K562 (cell line): ENCODE results near the gene SLC30A9. TPM values are rescaled to one million over a fixed set of nuclear protein-coding genes. Genes with fewer than 3 reads are reported as not detected.

Source experiments
- ATAC-seq: fragments of 200-7000 bp; cut with Tn5 transposase; 3 replicates; pipeline ENCODE4 v1.9.1; 2020; ENCODE audit warnings: moderate library complexity
- BruUV-seq: library from RNA; stranded (reverse); fragments of 400-500 nt; replicated peaks from 2 replicates; lab custom pipeline; 2021; lab: Mats Ljungman, UMichigan
- CTCF ChIA-PET: fragments of 300-600 bp; formaldehyde crosslinking; extraction: SDS; loops from one replicate; lab custom pipeline; 2021; ENCODE audit warnings: low intra/inter-chr PET ratio; lab: Yijun Ruan, JAX
- POLR2A ChIA-PET: fragments of 300-600, 350-650 bp; sonication (Branson Sonifier 250); formaldehyde crosslinking; extraction: SDS; loops from one replicate; lab custom pipeline; 2021; ENCODE audit warnings: antibody characterized with exemption, inconsistent platforms; lab: Yijun Ruan, JAX
- DNase-seq, 4 experiments: peaks; one replicate each; pipeline versions ENCODE4 v3.0.0 to v3.0.0-alpha.2; 2011 to 2018; ENCODE audit warnings: low spot score in 3 of 4, mixed read lengths in 3 of 4; ENCODE audit errors: extremely low read depth in 1 of 4
- FAIRE-seq: peaks from 2 replicates; lab custom pipeline; 2011; peaks lifted over from hg19 to GRCh38; lab: Jason Lieb, UNC
- H2AFZ ChIP-seq: 2 replicates; pipeline ENCODE4 v1.6.0; 2011; ENCODE audit warnings: low read depth, low read length, control low read depth, inconsistent platforms
- H3K27ac ChIP-seq: fragments of 200-600 bp; 3 replicates; pipeline ENCODE4 v1.8.0; 2011; ENCODE audit warnings: low read depth, mild to moderate bottlenecking, control low read depth, inconsistent platforms, low read length, moderate library complexity, mixed read lengths; ENCODE audit errors: extremely low read depth
- H3K27me3 ChIP-seq, 2 experiments: fragments of 300-600 bp in 1 of 2; 2 replicates in 1 of 2; 3 replicates in 1 of 2; pipeline versions ENCODE4 v1.6.0 to v1.8.0; 2011; ENCODE audit warnings: inconsistent platforms in 2 of 2, low read length in 2 of 2, mild to moderate bottlenecking in 1 of 2, mixed read lengths in 1 of 2, moderate library complexity in 1 of 2; ENCODE audit not compliant: control insufficient read depth in 2 of 2, insufficient read depth in 2 of 2
- H3K36me3 ChIP-seq: fragments of 300-600 bp; 3 replicates; pipeline ENCODE4 v1.8.0; 2011; ENCODE audit warnings: mild to moderate bottlenecking, low read length, inconsistent platforms; ENCODE audit not compliant: control insufficient read depth, insufficient read depth
- H3K4me1 ChIP-seq, 2 experiments: fragments of 200-600 bp in 1 of 2; replicated peaks in 1 of 2; 2 replicates in 1 of 2; 3 replicates in 1 of 2; pipeline versions ENCODE4 v1.5.1 to v1.8.0; 2011; ENCODE audit warnings: inconsistent platforms in 2 of 2, low read length in 2 of 2, mild to moderate bottlenecking in 1 of 2, mixed read lengths in 1 of 2, moderate library complexity in 1 of 2; ENCODE audit not compliant: control insufficient read depth in 2 of 2, insufficient read depth in 2 of 2
- H3K4me2 ChIP-seq: 2 replicates; pipeline ENCODE4 v1.6.1; 2011; ENCODE audit warnings: low read length, control low read depth, inconsistent platforms, mixed read lengths; ENCODE audit not compliant: insufficient read depth
- H3K4me3 ChIP-seq: fragments of 200-600 bp; sonication (generic), shearing (Covaris generic); 2 replicates; pipeline ENCODE4 v1.5.1; 2016; ENCODE audit warnings: control low read depth, inconsistent platforms
- H3K79me2 ChIP-seq: fragments of 200-600 bp; 3 replicates; pipeline ENCODE4 v1.8.0; 2011; ENCODE audit warnings: low read length, inconsistent platforms; ENCODE audit not compliant: control insufficient read depth, insufficient read depth
- H3K9ac ChIP-seq, 2 experiments: 2 replicates each; pipeline versions ENCODE4 v1.6.0 to v1.6.1; 2011; ENCODE audit warnings: low read depth in 2 of 2, low read length in 2 of 2, control low read depth in 1 of 2, inconsistent platforms in 1 of 2, mild to moderate bottlenecking in 1 of 2, mixed read lengths in 1 of 2; ENCODE audit not compliant: insufficient read depth in 1 of 2
- H3K9me1 ChIP-seq: one replicate; pipeline ENCODE4 v1.6.0; 2011; ENCODE audit warnings: inconsistent platforms, mild to moderate bottlenecking, low read length, moderate library complexity; ENCODE audit not compliant: control insufficient read depth, insufficient read depth
- H3K9me3 ChIP-seq: replicated peaks from 2 replicates; pipeline ENCODE4 v1.5.1; 2011; ENCODE audit warnings: low read depth, low read length, inconsistent platforms; ENCODE audit not compliant: control insufficient read depth, insufficient read depth
- H4K20me1 ChIP-seq: replicated peaks from 2 replicates; pipeline ENCODE4 v1.6.1; 2011; ENCODE audit warnings: low read length, inconsistent platforms, mixed read lengths; ENCODE audit not compliant: control insufficient read depth, insufficient read depth
- HDAC2 ChIP-seq: fragments of 450-650 bp; IDR thresholded peaks from 2 replicates; pipeline ENCODE4 v1.6.1; 2016; ENCODE audit warnings: mild to moderate bottlenecking
- RUNX1 ChIP-seq: sonication (generic); IDR thresholded peaks from 2 replicates; pipeline ENCODE4 v1.6.1; 2016; ENCODE audit warnings: antibody characterized with exemption, low read depth
- SMC3 ChIP-seq: conservative IDR thresholded peaks from 2 replicates; pipeline ENCODE4 v1.6.1; 2011; ENCODE audit warnings: low read depth, low read length, improper control_type of control experiment; ENCODE audit not compliant: insufficient read depth
- TARDBP ChIP-seq: fragments of 450-650 bp; IDR thresholded peaks from 2 replicates; pipeline ENCODE4 v1.6.1; 2016
- ZFP36 ChIP-seq: fragments of 150-350 bp; IDR thresholded peaks from 2 replicates; pipeline ENCODE4 v1.6.1; 2018; ENCODE audit warnings: low read length, low read depth; ENCODE audit not compliant: partially characterized antibody
- ZNF146 ChIP-seq: IDR thresholded peaks from one replicate; pipeline ENCODE4 v1.6.1; 2018; ENCODE audit warnings: missing compliant biosample characterization; ENCODE audit not compliant: unreplicated experiment
- ZNF507 ChIP-seq: conservative IDR thresholded peaks from 2 replicates; pipeline ENCODE4 v1.6.1; 2017; ENCODE audit warnings: missing genetic modification characterization, missing compliant biosample characterization
- in situ Hi-C: fragments of 300-500 bp; cut with MboI; formaldehyde crosslinking; loops from 4 replicates; pipeline ENCODE4 v1.15.0; 2018; ENCODE audit warnings: inconsistent platforms, mixed read lengths
- intact Hi-C: fragments of 100-400 bp; cut with micrococcal nuclease; formaldehyde crosslinking; loops from 2 replicates; pipeline ENCODE4 v1.14.2; 2022
- polyA plus RNA-seq, 8 experiments: library from polyadenylated mRNA; depleted of rRNA in 4 of 8; stranded (reverse) in 5 of 8; unstranded in 3 of 8; fragments of >200 nt; fragmentation: Nextera tagmentation in 2 of 8; fragmentation: Illumina TruSeq in 1 of 8; extraction: Ambion mirVana in 2 of 8; extraction: Trizol in 1 of 8; gene quantifications; 2 replicates each; pipeline versions ENCODE4 v1.2.1 to v1.2.3, GENCODE V29; 2011 to 2014; ENCODE audit warnings: inconsistent platforms in 1 of 8, missing spikeins in 1 of 8
- total RNA-seq, 7 experiments: library from RNA; depleted of rRNA in 6 of 7; stranded (reverse); fragments of >200 nt in 6 of 7; fragmentation: Illumina TruSeq in 2 of 7; extraction: Trizol in 2 of 7; gene quantifications; 2 replicates each; pipeline versions ENCODE4 v1.2.1 to v1.2.3, GENCODE V29; 2011 to 2021; ENCODE audit warnings: low replicate concordance in 1 of 7
- TF ChIP-seq, protein P1 (sequence below): fragments of 250-450 bp; sonication (Bioruptor Pico); IDR thresholded peaks from 2 replicates; pipeline ENCODE4 v1.9.0; 2021; ENCODE audit warnings: mild to moderate bottlenecking

SLC30A9 gene
- total and polyA plus RNA-seq, 9 of the 15 experiments (the other 6 are each of a cell fraction or from before 2014, with no cell fraction given), result 14.7 to 73.5 (median 51.6) TPM

DNA sequence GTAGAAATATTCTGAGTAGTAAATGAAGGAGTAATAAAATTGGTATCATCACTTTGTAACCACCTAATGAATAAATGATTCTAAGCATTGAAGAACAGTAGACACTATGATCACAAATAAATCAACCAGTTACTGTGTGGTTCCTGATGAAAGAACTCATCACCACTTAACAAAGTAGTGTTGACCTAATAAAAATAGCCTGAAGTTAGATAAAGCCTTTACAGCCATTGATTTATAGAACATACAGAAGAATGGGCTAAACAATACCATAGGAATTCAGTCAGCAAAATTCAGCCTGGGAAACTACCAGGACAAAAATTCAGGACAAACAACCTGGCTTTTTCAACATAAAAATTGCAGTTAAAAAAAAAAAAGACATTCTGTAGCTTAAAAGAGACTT is 9.0 kb downstream of the SLC30A9 start:
- in situ Hi-C loops (no loop called here), intact Hi-C loops (no loop called here)
- H3K9ac ChIP-seq, result no peak overlapping the region
- ATAC-seq (no peak), DNase-seq (no peak), FAIRE-seq (no peak)
- H2AFZ ChIP-seq, result no peak overlapping the region
- ChIA-PET POLR2A (interaction anchor here (2.1 kb wide), 1 partner anchor 10 kb away, joined by 7 read pairs; no protein-coding TSS in a partner anchor), CTCF (no interaction called here)
- no peaks in the 10 kb centered on the region for H3K9me1 ChIP-seq
- 0 out of 5 replicates have a peak, but pooled peaks cover 0 to 4% of the 10 kb centered on the region in 2 experiments for H3K4me1 ChIP-seq
- peaks cover 19% of the 10 kb centered on the region; the same call in 2 of the 3 replicates for H3K36me3 ChIP-seq
- TF ChIP-seq SMC3, result no peak
- TF ChIP-seq ZNF507 (tag), result no peak
- TF ChIP-seq, protein P1, sequence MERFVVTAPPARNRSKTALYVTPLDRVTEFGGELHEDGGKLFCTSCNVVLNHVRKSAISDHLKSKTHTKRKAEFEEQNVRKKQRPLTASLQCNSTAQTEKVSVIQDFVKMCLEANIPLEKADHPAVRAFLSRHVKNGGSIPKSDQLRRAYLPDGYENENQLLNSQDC (CRISPR knock-in tag), result no peak
- no peak for TF ChIP-seq ZNF146
- TF ChIP-seq HDAC2, result no peak
- TF ChIP-seq TARDBP, result no peak
- TF ChIP-seq RUNX1, result no peak
- no peak for TF ChIP-seq ZFP36
- no peaks in the 10 kb centered on the region for H3K27me3 ChIP-seq
- H3K9me3 ChIP-seq, result no peaks in the 10 kb centered on the region
- H3K79me2 ChIP-seq, result peaks cover 40% of the 10 kb centered on the region
- BruUV-seq, result no TSS peak
- H3K27ac ChIP-seq, result no peak overlapping the region
- no peak overlapping the region for H3K4me3 ChIP-seq
- no peaks in the 10 kb centered on the region for H4K20me1 ChIP-seq
- H3K4me2 ChIP-seq, result no peak overlapping the region
